CD4-positive, alpha-beta T cell treated with Interferon alpha-2 for 1 hour (primary cell): ENCODE results near the gene EFCAB11.

Experiments used
- DNase-seq, 2 donors: peaks; one replicate each; pipeline ENCODE4 v3.0.0-alpha.2; 2020 to 2022

The EFCAB11 gene

GRCh38 chr14:89865153-89865552, 89.4 kb downstream of the EFCAB11 start:
- DNase-seq, result no peak

GRCh38 chr14:89862856-89863255, 91.7 kb downstream of the EFCAB11 start:
- DNase-seq, result no peak

GRCh38 chr14:89861630-89862029, 92.9 kb downstream of the EFCAB11 start:
- no peak for DNase-seq

- DNase-seq, result no peak
These were observed 96.4 kb downstream of the EFCAB11 start for GRCh38 chr14:89858089-89858488.

- DNase-seq, result no peak
These were observed 97.6 kb downstream of the EFCAB11 start for GRCh38 chr14:89856871-89857345.

- DNase-seq, result no peak
These were observed 98.4 kb downstream of the EFCAB11 start for GRCh38 chr14:89855961-89856656.

- DNase-seq, result no peak
These were observed 100.4 kb downstream of the EFCAB11 start for GRCh38 chr14:89853936-89854693.

- no peak for DNase-seq
These were observed 103.4 kb downstream of the EFCAB11 start for GRCh38 chr14:89851106-89851505.

- no peak for DNase-seq
These were observed 104.6 kb downstream of the EFCAB11 start for GRCh38 chr14:89849931-89850330.

GRCh38 chr14:89848165-89848564, 106.4 kb downstream of the EFCAB11 start:
- no peak for DNase-seq

GRCh38 chr14:89845346-89845745, 109.2 kb downstream of the EFCAB11 start:
- no peak for DNase-seq

GRCh38 chr14:89844508-89844907, 110.0 kb downstream of the EFCAB11 start:
- no peak for DNase-seq

GRCh38 chr14:89842837-89843236, 111.7 kb downstream of the EFCAB11 start:
- no peak for DNase-seq

GRCh38 chr14:89841851-89842250, 112.7 kb downstream of the EFCAB11 start:
- DNase-seq, result no peak

GRCh38 chr14:89836830-89837469, 117.6 kb downstream of the EFCAB11 start:
- no peak for DNase-seq

- DNase-seq, result no peak
These were observed 120.9 kb downstream of the EFCAB11 start for GRCh38 chr14:89833661-89834060.

GRCh38 chr14:89833120-89833532, 121.4 kb downstream of the EFCAB11 start:
- DNase-seq, result no peak

- DNase-seq, result no peak
These were observed 125.9 kb downstream of the EFCAB11 start for GRCh38 chr14:89828471-89829165.

GRCh38 chr14:89827265-89827664, 127.3 kb downstream of the EFCAB11 start:
- DNase-seq, result no peak

GRCh38 chr14:89826596-89826995, 127.9 kb downstream of the EFCAB11 start:
- DNase-seq, result no peak

GRCh38 chr14:89823743-89824142, 130.8 kb downstream of the EFCAB11 start:
- no peak for DNase-seq

- no peak for DNase-seq
These were observed 140.4 kb downstream of the EFCAB11 start for GRCh38 chr14:89814126-89814525.

GRCh38 chr14:89813617-89814031, 140.9 kb downstream of the EFCAB11 start:
- no peak for DNase-seq
